A673 (cell line): ENCODE data around the gene SYT17. TPM values are rescaled to one million over a fixed set of nuclear protein-coding genes. Genes with fewer than 3 reads are reported as not detected.

Experiments used
- BruUV-seq: library from RNA; stranded (reverse); fragments of 400-500 nt; replicated peaks from 2 replicates; lab custom pipeline; 2021; lab: Mats Ljungman, UMichigan
- CTCF ChIA-PET: fragments of 300-600 bp; sonication (Branson Sonifier 250); formaldehyde crosslinking; loops from one replicate; lab custom pipeline; 2022; ENCODE audit warnings: antibody characterized with exemption; lab: Charles Lee
- POLR2A ChIA-PET: fragments of 300-600 bp; sonication (Branson Sonifier 250); formaldehyde crosslinking; loops from one replicate; lab custom pipeline; 2022; ENCODE audit warnings: antibody characterized with exemption; ENCODE audit not compliant: low non-redundant PET; lab: Charles Lee
- DNase-seq: peaks from one replicate; pipeline ENCODE4 v3.0.0-alpha.2; 2015; ENCODE audit warnings: low spot score
- H3K27ac ChIP-seq: fragments of 200-600 bp; sonication (generic); 2 replicates; pipeline ENCODE4 v1.5.1; 2016; ENCODE audit warnings: mixed run types, low read depth, mild to moderate bottlenecking, mixed read lengths, antibody characterized with exemption, low read length; ENCODE audit not compliant: poor library complexity, severe bottlenecking
- H3K27me3 ChIP-seq: fragments of 200-600 bp; sonication (generic); replicated peaks from 2 replicates; pipeline ENCODE4 v1.6.1; 2017; ENCODE audit warnings: mixed run types, low read depth, mild to moderate bottlenecking, mixed read lengths, antibody characterized with exemption, low read length; ENCODE audit not compliant: insufficient read depth, poor library complexity
- H3K36me3 ChIP-seq: fragments of 200-600 bp; sonication (generic); 2 replicates; pipeline ENCODE4 v1.6.1; 2016; ENCODE audit warnings: mixed run types, mild to moderate bottlenecking, mixed read lengths, antibody characterized with exemption, low read length; ENCODE audit not compliant: insufficient read depth, poor library complexity, severe bottlenecking
- H3K4me1 ChIP-seq: fragments of 200-600 bp; sonication (generic); 2 replicates; pipeline ENCODE4 v1.6.1; 2017; ENCODE audit warnings: mixed run types, mild to moderate bottlenecking, mixed read lengths, antibody characterized with exemption, low read length; ENCODE audit not compliant: insufficient read depth, poor library complexity, severe bottlenecking
- H3K4me3 ChIP-seq: fragments of 200-600 bp; sonication (generic); 2 replicates; pipeline ENCODE4 v1.5.1; 2016; ENCODE audit warnings: low read depth, mixed run types, mild to moderate bottlenecking, mixed read lengths, low read length; ENCODE audit not compliant: poor library complexity, severe bottlenecking
- H3K9me3 ChIP-seq: fragments of 200-600 bp; sonication (generic); 2 replicates; pipeline ENCODE4 v1.6.1; 2016; ENCODE audit warnings: mixed run types, low read depth, mild to moderate bottlenecking, mixed read lengths, antibody characterized with exemption, low read length; ENCODE audit not compliant: poor library complexity, severe bottlenecking
- EZH2 ChIP-seq: fragments of 200-600 bp; sonication (generic); IDR thresholded peaks from 2 replicates; pipeline ENCODE4 v1.6.1; 2017; ENCODE audit warnings: borderline replicate concordance, low read depth, mild to moderate bottlenecking, mixed read lengths, antibody characterized with exemption, low read length; ENCODE audit not compliant: poor library complexity, severe bottlenecking
- intact Hi-C: fragments of 100-400 bp; cut with micrococcal nuclease; formaldehyde crosslinking; loops from one replicate; pipeline ENCODE4 v1.10.0; 2022; ENCODE audit not compliant: unreplicated experiment
- total RNA-seq: library from RNA; stranded (reverse); gene quantifications from 2 replicates; pipeline ENCODE4 v1.2.3, GENCODE V29; 2021
- TF ChIP-seq, protein P1 (sequence below): fragments of 300-800, 200-600 bp; sonication (generic); conservative IDR thresholded peaks from 2 replicates; pipeline ENCODE4 v1.5.1; 2017; ENCODE audit warnings: low read depth, mild to moderate bottlenecking, antibody characterized with exemption, low read length, moderate library complexity, mixed read lengths

SYT17 gene
- total RNA-seq, 1 experiment from 2014 or later: 0.24 TPM

DNA sequence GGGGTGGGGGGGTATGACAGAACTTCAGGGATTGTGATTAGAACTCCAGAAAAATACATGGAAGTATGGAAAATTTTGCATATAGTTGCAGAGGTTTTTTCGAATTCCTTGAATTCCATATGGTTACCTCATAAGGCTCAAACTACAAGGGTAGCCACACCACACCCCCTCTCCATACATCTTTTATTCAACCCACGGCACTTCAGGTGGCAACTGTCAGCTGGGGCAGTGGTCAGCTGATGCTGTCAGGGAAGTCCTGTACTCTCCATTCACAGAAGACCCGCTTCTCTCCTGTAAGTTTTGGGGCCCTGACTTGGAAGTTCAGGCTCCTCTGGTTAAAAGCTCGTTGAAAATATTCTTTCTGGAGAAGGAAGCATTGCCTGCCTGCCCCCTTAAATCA lies 60.0 kb downstream of the SYT17 start:
- TF ChIP-seq, protein P1, sequence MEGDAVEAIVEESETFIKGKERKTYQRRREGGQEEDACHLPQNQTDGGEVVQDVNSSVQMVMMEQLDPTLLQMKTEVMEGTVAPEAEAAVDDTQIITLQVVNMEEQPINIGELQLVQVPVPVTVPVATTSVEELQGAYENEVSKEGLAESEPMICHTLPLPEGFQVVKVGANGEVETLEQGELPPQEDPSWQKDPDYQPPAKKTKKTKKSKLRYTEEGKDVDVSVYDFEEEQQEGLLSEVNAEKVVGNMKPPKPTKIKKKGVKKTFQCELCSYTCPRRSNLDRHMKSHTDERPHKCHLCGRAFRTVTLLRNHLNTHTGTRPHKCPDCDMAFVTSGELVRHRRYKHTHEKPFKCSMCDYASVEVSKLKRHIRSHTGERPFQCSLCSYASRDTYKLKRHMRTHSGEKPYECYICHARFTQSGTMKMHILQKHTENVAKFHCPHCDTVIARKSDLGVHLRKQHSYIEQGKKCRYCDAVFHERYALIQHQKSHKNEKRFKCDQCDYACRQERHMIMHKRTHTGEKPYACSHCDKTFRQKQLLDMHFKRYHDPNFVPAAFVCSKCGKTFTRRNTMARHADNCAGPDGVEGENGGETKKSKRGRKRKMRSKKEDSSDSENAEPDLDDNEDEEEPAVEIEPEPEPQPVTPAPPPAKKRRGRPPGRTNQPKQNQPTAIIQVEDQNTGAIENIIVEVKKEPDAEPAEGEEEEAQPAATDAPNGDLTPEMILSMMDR: no peak
- TF ChIP-seq EZH2: no peak
- H3K27me3 ChIP-seq: no peaks in the 10 kb centered on the region
- no peak overlapping the region for H3K27ac ChIP-seq
- DNase-seq: no peak
- CTCF ChIA-PET: no interaction called here
- BruUV-seq: no TSS peak
- intact Hi-C loops: no loop called here
- no peaks in the 10 kb centered on the region for H3K36me3 ChIP-seq
- no peak overlapping the region for H3K4me3 ChIP-seq
- no peaks in the 10 kb centered on the region for H3K9me3 ChIP-seq
- POLR2A ChIA-PET: no interaction called here
- no peaks in the 10 kb centered on the region for H3K4me1 ChIP-seq

- no peaks in the 10 kb centered on the region for H3K36me3 ChIP-seq
These were observed 60.5 kb downstream of the SYT17 start for GRCh38 chr16:19228575-19228974.

DNA sequence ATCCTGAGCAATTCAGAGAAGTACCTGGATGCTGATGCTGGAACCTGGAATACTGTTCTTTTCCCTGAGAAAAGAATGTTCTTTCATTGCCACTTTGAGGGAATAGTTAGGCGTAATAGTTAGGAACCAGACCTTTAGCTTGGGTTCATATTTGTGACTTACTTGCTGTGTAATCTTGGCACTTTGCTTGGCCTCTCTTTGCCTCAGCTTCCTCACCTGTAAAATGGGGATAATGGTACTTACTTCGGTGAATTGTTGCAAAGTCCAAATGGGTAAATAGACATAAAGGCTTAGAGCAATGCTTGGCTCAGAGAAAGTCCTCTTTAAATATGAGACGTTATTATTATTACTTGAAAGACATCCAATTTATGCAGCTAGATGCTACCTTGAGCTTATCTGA lies 62.5 kb downstream of the SYT17 start:
- no peak overlapping the region for H3K4me3 ChIP-seq
- BruUV-seq: no TSS peak
- no peaks in the 10 kb centered on the region for H3K9me3 ChIP-seq
- TF ChIP-seq, protein P1: no peak
- TF ChIP-seq EZH2: no peak
- POLR2A ChIA-PET: no interaction called here
- CTCF ChIA-PET: no interaction called here
- no peak overlapping the region for H3K27ac ChIP-seq
- no peak for DNase-seq
- H3K36me3 ChIP-seq: no peaks in the 10 kb centered on the region
- no peaks in the 10 kb centered on the region for H3K27me3 ChIP-seq
- no peaks in the 10 kb centered on the region for H3K4me1 ChIP-seq
- intact Hi-C loops: no loop called here

More at GRCh38 chr16:19228575-19228974, 60.5 kb downstream of the SYT17 start:
- no peaks in the 10 kb centered on the region for H3K27me3 ChIP-seq
- no peak overlapping the region for H3K4me3 ChIP-seq
- no TSS peak for BruUV-seq
- DNase-seq: no peak
- H3K4me1 ChIP-seq: no peaks in the 10 kb centered on the region
- ChIA-PET CTCF (no interaction called here), POLR2A (no interaction called here)
- H3K9me3 ChIP-seq: no peaks in the 10 kb centered on the region
- TF ChIP-seq EZH2: no peak
- TF ChIP-seq, protein P1: no peak
- H3K27ac ChIP-seq: no peak overlapping the region
- intact Hi-C loops: no loop called here
